ENCODE measurements around the gene RBBP8.
A peak's percentile ranks its signal among the peaks of the same experiment; 100 is the strongest.

Gene RBBP8

GRCh38 chr18:23003289-23003688 is 70.2 kb downstream of the RBBP8 start:
- DNase-seq (ENCODE audit: low read depth) = no peak
- no peak for TF ChIP-seq CTCF (IDR thresholded peaks at IDR 0.05; ENCODE audit: control insufficient read depth, insufficient read depth, low read depth, low read length, missing control alignments)
- no peak overlapping the region for H3K4me3 ChIP-seq (ENCODE audit: control insufficient read depth, low read depth, low read length)

- no peak for TF ChIP-seq CTCF (IDR thresholded peaks at IDR 0.05; ENCODE audit: control insufficient read depth, insufficient read depth, low read depth, low read length, missing control alignments)
- DNase-seq (ENCODE audit: low read depth) = no peak
- H3K4me3 ChIP-seq (ENCODE audit: control insufficient read depth, low read depth, low read length) = no peak overlapping the region
Measured at GRCh38 chr18:23012249-23012648, 79.1 kb downstream of the RBBP8 start.

GRCh38 chr18:23020555-23021294 is 87.6 kb downstream of the RBBP8 start:
- TF ChIP-seq CTCF (IDR thresholded peaks at IDR 0.05; ENCODE audit: control insufficient read depth, insufficient read depth, low read depth, low read length, missing control alignments) = no peak
- no peak for DNase-seq (ENCODE audit: low read depth)
- no peak overlapping the region for H3K4me3 ChIP-seq (ENCODE audit: control insufficient read depth, low read depth, low read length)

- TF ChIP-seq CTCF (IDR thresholded peaks at IDR 0.05; ENCODE audit: control insufficient read depth, insufficient read depth, low read depth, low read length, missing control alignments) = no peak
Measured at GRCh38 chr18:23021623-23022022, 88.5 kb downstream of the RBBP8 start.

GRCh38 chr18:23032030-23032582 is 99.0 kb downstream of the RBBP8 start:
- TF ChIP-seq CTCF (IDR thresholded peaks at IDR 0.05; ENCODE audit: control insufficient read depth, insufficient read depth, low read depth, low read length, missing control alignments) = no peak
- DNase-seq (ENCODE audit: low read depth) = peak; percentile 60
- H3K4me3 ChIP-seq (ENCODE audit: control insufficient read depth, low read depth, low read length) = no peak overlapping the region; the same call in 1 of the 2 replicates

More at GRCh38 chr18:23021623-23022022, 88.5 kb downstream of the RBBP8 start:
- no peak overlapping the region for H3K4me3 ChIP-seq (ENCODE audit: control insufficient read depth, low read depth, low read length)
- DNase-seq (ENCODE audit: low read depth) = no peak

- DNase-seq (ENCODE audit: low read depth) = no peak
- TF ChIP-seq CTCF (IDR thresholded peaks at IDR 0.05; ENCODE audit: control insufficient read depth, insufficient read depth, low read depth, low read length, missing control alignments) = no peak
Measured at GRCh38 chr18:23033056-23033455, 99.9 kb downstream of the RBBP8 start.

More at GRCh38 chr18:23033056-23033455, 99.9 kb downstream of the RBBP8 start:
- H3K4me3 ChIP-seq (ENCODE audit: control insufficient read depth, low read depth, low read length) = no peak overlapping the region
